KOPT-K1 (cell line): ENCODE data around the gene GSTP1.

ENCODE experiments used
- H3K27ac ChIP-seq: fragments of 200-600 bp; sonication (generic); 2 replicates; pipeline ENCODE4 v1.5.1; 2016; ENCODE audit warnings: antibody characterized with exemption, mild to moderate bottlenecking, low read depth, low read length; ENCODE audit not compliant: poor library complexity, severe bottlenecking
- H3K36me3 ChIP-seq: fragments of 200-600 bp; sonication (generic); 2 replicates; pipeline ENCODE4 v1.5.1; 2017; ENCODE audit warnings: antibody characterized with exemption, mild to moderate bottlenecking, low read length, moderate library complexity; ENCODE audit not compliant: insufficient read depth
- H3K9me3 ChIP-seq: fragments of 200-600 bp; sonication (generic); 2 replicates; pipeline ENCODE4 v1.5.1; 2017; ENCODE audit warnings: antibody characterized with exemption, low read length, mild to moderate bottlenecking; ENCODE audit not compliant: insufficient read depth, poor library complexity, severe bottlenecking

GSTP1 gene

DNA sequence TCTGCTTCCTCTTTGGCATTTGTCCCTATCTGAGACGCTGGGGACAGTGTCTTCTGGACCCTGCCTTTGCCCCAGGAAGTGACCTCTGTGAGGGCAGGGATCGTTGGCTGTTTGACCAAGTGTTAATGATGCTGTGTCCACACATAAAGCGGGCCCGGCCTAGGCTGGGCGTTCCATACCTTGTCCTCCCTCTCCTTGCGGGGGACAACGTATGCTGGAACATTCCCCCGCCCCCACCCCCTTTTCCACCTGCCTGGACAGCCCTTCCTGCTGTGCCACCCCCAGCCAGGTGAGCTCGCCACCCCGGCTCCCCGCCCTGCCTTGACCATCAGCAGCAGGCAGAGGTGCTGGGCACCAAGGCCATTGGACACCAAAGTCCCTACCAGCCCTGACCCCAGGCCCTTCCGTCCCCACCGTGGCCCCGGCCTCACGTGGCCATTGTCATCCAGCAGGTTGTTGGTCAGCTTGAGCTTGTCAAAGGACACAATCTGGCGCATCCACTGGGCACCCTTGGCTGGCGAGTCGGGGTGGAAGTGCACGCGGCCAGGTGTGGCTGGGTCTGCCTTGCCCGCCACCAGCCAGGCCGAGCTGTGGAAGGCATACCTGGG lies 50.2 kb downstream of the GSTP1 start:
- Histone ChIP-seq H3K9me3 (no peaks in the 10 kb centered on the region), H3K27ac (no peak overlapping the region), H3K36me3 (no peaks in the 10 kb centered on the region)

DNA sequence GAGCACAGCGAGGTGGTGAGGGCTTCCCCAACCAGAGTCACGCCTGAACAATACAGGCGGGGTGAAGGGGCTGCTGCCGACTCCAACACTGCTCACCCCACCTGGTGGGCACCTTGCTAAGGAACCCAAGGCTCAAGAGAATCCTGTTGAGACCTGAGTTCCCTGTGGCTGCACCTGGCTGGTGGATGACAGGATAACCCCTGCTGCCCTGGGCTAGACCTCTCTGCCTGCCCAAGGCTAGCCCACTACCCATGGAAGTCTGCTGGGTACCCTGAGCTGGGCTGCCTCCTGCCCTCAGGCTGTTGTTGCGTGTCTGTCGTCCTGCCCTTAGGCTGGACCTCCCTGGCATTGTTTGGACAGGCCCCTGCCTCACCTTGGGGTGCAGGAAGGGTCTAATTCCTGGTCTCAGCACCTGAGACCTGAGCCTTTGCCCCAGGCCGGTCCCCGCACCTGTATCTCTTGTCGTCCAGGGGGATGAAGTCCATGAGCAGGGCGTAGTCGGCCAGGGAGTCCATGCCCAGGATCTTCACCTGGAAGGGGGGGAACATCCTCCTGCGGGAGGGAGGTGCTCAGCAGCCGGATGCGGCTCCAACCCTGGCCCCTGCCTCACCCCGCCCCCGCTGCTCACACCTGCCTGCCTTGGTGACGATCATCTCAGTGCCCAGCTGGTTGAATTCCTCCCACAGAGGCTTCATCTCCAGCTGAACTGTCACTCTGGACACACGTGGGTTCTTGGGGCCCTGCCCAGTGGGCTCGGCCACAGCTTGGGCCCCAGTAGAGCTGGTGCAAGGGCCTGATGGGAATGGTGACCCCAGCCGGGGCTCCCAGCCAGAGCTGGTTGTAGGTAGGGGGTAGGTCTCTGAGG lies 51.0 kb downstream of the GSTP1 start:
- Histone ChIP-seq H3K27ac (no peak overlapping the region), H3K9me3 (no peaks in the 10 kb centered on the region), H3K36me3 (no peaks in the 10 kb centered on the region)

DNA sequence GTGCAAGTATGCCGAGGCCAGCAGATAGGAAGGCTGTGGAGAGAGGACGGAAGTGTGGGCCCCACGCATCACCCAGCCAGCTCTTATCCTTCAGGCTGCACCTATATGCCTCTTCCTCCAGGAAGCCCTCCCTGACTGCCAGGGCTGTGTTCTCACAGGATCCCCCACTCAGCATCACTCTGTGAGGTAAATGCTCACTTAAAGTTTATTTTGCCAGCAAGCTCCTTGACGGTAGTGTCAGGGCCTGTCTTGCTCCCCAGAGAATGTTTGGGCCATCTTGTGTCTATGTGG lies 51.6 kb downstream of the GSTP1 start:
- no peaks in the 10 kb centered on the region for H3K36me3 ChIP-seq
- H3K9me3 ChIP-seq: no peaks in the 10 kb centered on the region
- H3K27ac ChIP-seq: no peak overlapping the region
